Globus pallidus (tissue), 1 donor: ENCODE data around the gene NCAPG.
A peak's percentile ranks its signal among the peaks of the same experiment; 100 is the strongest.

Source experiments
- DNase-seq: peaks from one replicate; pipeline ENCODE4 v3.0.0-alpha.2; 2015; ENCODE audit warnings: low spot score

NCAPG gene

GRCh38 chr4:17877661-17878060 is 66.9 kb downstream of the NCAPG start:
- peak; percentile 1 for DNase-seq

GRCh38 chr4:17884063-17884462 is 73.3 kb downstream of the NCAPG start:
- no peak for DNase-seq

- no peak for DNase-seq
Observed at GRCh38 chr4:17884511-17884910, 73.7 kb downstream of the NCAPG start.

- no peak for DNase-seq
Observed at GRCh38 chr4:17889692-17890091, 78.9 kb downstream of the NCAPG start.

- DNase-seq: no peak
Observed at GRCh38 chr4:17894421-17894820, 83.6 kb downstream of the NCAPG start.
